ENCODE measurements around the gene ZNF567.
"Not testable (repeated sequence)": the region's sequence is repeated elsewhere in the genome, so short reads cannot be mapped to it uniquely, and the experiment has no call there.

The ZNF567 gene

GRCh38 chr19:36687214-36688056, at the start of gene ZNF567:
Gene ZNF567 (plus strand): TSS chr19:36687612. CDS start chr19:36694868, 7,256 bp downstream.
- peak; percentile 98 for DNase-seq (ENCODE audit: low read depth, low spot score)

- DNase-seq (ENCODE audit: low read depth, low spot score), result no peak
These were observed 48.4 kb upstream of the ZNF567 start for GRCh38 chr19:36638862-36639510.

GRCh38 chr19:36646746-36647145, 40.7 kb upstream of the ZNF567 start:
- DNase-seq (ENCODE audit: low read depth, low spot score), result no peak

- DNase-seq (ENCODE audit: low read depth, low spot score), result no peak
These were observed 34.5 kb upstream of the ZNF567 start for GRCh38 chr19:36652958-36653357.

- DNase-seq (ENCODE audit: low read depth, low spot score), result no peak
These were observed 21.6 kb upstream of the ZNF567 start for GRCh38 chr19:36665832-36666231.

- no peak for DNase-seq (ENCODE audit: low read depth, low spot score)
These were observed 18.8 kb upstream of the ZNF567 start for GRCh38 chr19:36668646-36669045.

GRCh38 chr19:36672368-36672767, 15.0 kb upstream of the ZNF567 start:
- DNase-seq (ENCODE audit: low read depth, low spot score), result no peak

GRCh38 chr19:36674201-36674600, 13.2 kb upstream of the ZNF567 start:
- no peak for DNase-seq (ENCODE audit: low read depth, low spot score)

- DNase-seq (ENCODE audit: low read depth, low spot score), result no peak
These were observed 8.0 kb upstream of the ZNF567 start for GRCh38 chr19:36679455-36679854.

GRCh38 chr19:36685835-36686234, 1.6 kb upstream of the ZNF567 start:
- no peak for DNase-seq (ENCODE audit: low read depth, low spot score)

GRCh38 chr19:36686365-36687213, 823 bp upstream of the ZNF567 start:
- peak; percentile 2 for DNase-seq (ENCODE audit: low read depth, low spot score)

- DNase-seq (ENCODE audit: low read depth, low spot score), result no peak
These were observed 646 bp downstream of the ZNF567 start for GRCh38 chr19:36688058-36688457.

GRCh38 chr19:36707134-36707533, 19.7 kb downstream of the ZNF567 start:
- no peak for DNase-seq (ENCODE audit: low read depth, low spot score)

GRCh38 chr19:36709423-36709822, 22.0 kb downstream of the ZNF567 start:
- DNase-seq (ENCODE audit: low read depth, low spot score), result no peak

GRCh38 chr19:36719687-36720556, 32.5 kb downstream of the ZNF567 start:
- peak; percentile 17 for DNase-seq (ENCODE audit: low read depth, low spot score)

- DNase-seq (ENCODE audit: low read depth, low spot score), result not testable (repeated sequence)
These were observed 48.8 kb downstream of the ZNF567 start for GRCh38 chr19:36736166-36736565.

GRCh38 chr19:36745870-36746269, 58.5 kb downstream of the ZNF567 start:
- no peak for DNase-seq (ENCODE audit: low read depth, low spot score)

GRCh38 chr19:36747750-36748149, 60.3 kb downstream of the ZNF567 start:
- DNase-seq (ENCODE audit: low read depth, low spot score), result no peak

- DNase-seq (ENCODE audit: low read depth, low spot score), result no peak
These were observed 61.2 kb downstream of the ZNF567 start for GRCh38 chr19:36748431-36749275.

GRCh38 chr19:36749613-36750012, 62.2 kb downstream of the ZNF567 start:
- not testable (repeated sequence) for DNase-seq (ENCODE audit: low read depth, low spot score)

Measured in astrocyte of the hippocampus (primary cell).